DOHH2 (cell line): ENCODE measurements around the gene KNDC1.

Experiments used
- CTCF ChIP-seq: fragments of 200-600 bp; sonication (generic); IDR thresholded peaks from one replicate; pipeline ENCODE4 v1.5.1; 2014; ENCODE audit warnings: antibody characterized with exemption, mild to moderate bottlenecking, low read depth, low read length; ENCODE audit not compliant: poor library complexity, severe bottlenecking
- EZH2phosphoT487 ChIP-seq: fragments of 200-600 bp; sonication (generic); IDR thresholded peaks from 2 replicates; pipeline ENCODE4 v1.6.1; 2017; ENCODE audit warnings: borderline replicate concordance, mild to moderate bottlenecking, antibody characterized with exemption, low read length, moderate library complexity, mixed read lengths

- TF ChIP-seq CTCF (no peak), EZH2phosphoT487 (no peak)
Measured at GRCh38 chr10:133179651-133180050, 19.6 kb downstream of the KNDC1 start.
